ENCODE results near the gene FCHSD2.

DNA sequence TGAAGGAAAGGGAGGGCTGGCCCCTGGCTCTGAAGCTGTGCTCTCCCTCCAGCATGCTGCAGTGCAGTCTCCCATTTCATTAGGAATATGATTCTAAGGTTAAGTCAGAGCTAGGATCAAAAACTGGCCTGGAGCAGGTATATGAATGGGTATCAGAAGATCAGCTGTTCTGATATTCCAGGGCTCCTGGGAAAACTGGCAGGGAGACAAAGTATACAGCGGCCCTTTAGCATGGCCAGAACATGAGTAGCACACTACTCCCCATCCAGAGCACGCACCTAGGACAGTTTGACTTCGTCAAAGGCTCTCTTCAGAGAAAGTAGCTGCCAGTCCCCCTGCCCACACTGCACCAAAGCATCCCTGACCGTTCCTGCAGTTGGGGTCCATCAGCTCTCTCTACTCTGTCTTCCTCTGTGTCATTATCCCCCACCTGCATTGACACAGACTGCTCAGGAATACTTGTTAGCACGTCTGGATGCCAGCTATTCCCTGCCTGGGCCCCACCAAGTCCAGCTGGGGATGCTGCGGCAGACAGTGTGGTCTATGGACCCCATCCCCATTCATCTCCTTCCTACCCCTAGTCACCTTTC lies 4.0 kb upstream of the FCHSD2 start:
- TF ChIP-seq, protein P1, sequence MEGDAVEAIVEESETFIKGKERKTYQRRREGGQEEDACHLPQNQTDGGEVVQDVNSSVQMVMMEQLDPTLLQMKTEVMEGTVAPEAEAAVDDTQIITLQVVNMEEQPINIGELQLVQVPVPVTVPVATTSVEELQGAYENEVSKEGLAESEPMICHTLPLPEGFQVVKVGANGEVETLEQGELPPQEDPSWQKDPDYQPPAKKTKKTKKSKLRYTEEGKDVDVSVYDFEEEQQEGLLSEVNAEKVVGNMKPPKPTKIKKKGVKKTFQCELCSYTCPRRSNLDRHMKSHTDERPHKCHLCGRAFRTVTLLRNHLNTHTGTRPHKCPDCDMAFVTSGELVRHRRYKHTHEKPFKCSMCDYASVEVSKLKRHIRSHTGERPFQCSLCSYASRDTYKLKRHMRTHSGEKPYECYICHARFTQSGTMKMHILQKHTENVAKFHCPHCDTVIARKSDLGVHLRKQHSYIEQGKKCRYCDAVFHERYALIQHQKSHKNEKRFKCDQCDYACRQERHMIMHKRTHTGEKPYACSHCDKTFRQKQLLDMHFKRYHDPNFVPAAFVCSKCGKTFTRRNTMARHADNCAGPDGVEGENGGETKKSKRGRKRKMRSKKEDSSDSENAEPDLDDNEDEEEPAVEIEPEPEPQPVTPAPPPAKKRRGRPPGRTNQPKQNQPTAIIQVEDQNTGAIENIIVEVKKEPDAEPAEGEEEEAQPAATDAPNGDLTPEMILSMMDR (IDR thresholded peaks at IDR 0.05 in 8 of 11, conservative IDR thresholded peaks at IDR 0.05 in 3 of 11): no peak
- no peak for TF ChIP-seq POLR2A (IDR thresholded peaks at IDR 0.05)
